M059J (cell line): ENCODE results near the gene CD248. TPM values are rescaled to one million over a fixed set of nuclear protein-coding genes. Genes with fewer than 3 reads are reported as not detected.
A peak's percentile ranks its signal among the peaks of the same experiment; 100 is the strongest.

ENCODE experiments used
- DNase-seq: peaks from one replicate; pipeline ENCODE4 v3.0.0-alpha.2; 2012; ENCODE audit warnings: low read depth
- total RNA-seq: library from RNA; depleted of rRNA; stranded (reverse); fragments of >200 nt; shearing (Covaris generic); gene quantifications from 2 replicates; pipeline ENCODE4 v1.2.3, GENCODE V29; 2014

CD248 gene
- total RNA-seq, 1 experiment from 2014 or later: not detected

GRCh38 chr11:66340596-66341501 lies 24.0 kb upstream of the CD248 start:
- no peak for DNase-seq

DNA sequence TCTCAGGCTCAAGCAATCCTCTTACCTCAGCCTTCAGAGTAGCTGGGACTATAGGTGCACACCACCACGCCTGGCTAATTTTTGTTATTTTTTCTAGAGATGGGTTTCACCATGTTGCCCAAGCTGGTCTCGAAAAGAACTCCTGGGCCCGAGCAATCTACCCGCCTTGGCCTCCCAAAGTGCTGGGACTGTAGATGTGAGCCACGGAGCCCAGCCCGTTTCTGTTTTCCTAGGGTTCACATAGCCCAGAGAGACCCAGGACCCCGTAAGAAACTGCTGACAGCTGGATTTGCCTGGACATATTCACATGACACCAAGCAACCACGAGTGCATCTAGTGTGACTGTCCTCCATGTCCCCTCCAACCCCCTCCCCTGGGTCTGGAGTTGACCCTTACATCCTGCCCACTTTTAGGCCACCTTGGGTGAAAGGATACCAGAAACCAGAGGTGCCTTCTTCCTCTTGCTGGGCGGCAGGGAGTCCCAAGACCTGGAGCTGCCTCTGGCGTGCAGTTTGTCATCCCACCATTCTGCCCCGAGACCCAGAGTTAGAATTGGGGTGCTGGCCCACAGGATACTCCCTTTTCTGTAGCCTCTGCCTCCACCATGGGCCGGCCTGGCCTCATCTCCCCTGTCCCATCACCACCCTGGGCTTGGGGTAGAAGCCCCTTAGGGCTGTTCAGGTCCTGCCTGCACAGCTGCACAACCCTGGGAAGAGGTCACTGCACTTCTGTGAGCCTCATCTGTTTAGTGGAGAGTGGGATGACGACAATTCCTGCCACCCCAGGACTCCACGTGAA lies 23.0 kb upstream of the CD248 start:
- DNase-seq: no peak

- DNase-seq: peak; percentile 91
Measured at GRCh38 chr11:66339162-66339675, 22.4 kb upstream of the CD248 start.

DNA sequence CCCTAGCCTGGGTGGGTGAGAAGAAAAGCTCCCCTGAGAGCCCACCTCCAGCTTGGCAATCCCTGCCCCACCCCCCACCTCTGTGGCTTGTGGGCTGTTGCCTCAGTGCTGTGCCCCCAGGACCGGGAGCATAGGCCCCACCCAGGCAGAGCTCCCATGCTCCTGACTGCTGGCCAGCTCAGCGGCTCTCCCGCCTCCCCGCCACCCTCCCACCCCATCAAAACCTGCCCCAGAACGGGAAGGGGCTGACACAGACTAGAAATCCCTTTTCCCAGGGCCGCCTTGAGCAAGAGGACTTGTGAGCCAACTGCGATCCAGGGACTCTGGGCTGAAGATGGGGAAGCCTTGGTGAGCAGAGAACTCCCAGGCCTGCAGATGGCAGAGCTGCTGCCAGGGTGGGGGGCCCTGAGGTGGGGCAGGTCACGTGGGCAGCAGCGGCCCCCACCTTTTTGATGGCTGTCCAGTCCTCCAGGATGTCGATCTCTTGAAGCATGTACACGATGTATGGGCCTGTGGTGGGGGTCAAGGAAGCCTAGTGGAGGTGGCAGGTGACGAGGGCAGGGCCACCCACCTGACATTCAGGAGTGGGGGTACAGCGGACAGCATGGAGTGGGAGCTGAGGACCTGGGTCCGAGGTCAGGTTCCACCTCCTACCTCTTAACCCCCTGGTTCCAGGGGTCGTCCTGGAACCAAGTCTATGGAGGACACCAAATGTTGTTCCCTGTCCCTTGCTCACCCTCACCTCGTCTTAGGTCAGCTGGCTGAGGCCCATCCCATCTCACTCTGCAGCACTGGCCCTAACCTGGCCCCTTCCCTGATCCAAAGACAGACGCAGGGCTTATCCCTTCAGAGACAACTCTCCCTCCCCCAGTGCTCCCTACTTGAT lies 21.7 kb upstream of the CD248 start:
- DNase-seq: no peak

DNA sequence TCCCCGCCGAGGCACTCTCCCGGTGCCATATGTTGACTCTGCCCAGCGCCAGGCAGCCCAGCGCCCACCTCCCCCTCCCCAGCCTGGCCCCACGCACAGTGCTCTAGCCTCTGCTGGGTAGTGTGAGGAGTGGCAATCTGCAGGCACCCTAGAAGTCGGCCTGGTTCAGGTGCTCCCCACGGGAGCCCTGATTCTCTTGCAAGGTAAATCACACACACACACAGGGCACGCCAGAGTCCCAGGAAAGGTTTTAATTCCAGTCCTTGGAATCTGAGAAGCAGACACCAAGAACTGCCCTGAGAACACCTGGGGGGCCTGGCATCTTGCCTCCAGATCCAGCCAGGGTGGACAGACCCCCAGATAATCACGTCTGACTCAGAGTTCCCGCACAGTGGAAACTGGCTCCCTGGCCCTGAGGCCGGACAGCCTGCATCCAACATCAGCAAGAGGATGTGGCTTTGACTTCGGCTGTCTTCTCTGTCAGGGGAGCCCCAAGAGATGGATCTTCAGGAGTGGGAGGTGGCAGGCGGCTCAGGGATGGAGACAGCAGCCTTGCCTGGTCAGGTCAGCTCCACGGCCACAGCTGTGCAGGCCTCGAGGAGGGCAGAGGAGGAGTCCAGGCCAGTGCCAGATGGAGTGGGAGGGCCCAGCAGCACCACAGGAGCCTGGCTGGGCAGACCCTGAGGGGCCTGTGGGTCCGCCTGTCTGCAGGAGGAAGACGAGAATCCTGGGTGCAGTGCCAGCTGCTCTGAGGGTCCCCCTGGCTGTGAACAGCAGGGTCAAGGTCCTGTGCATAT lies 20.5 kb upstream of the CD248 start:
- DNase-seq: peak; percentile 70

GRCh38 chr11:66336234-66337102 lies 19.6 kb upstream of the CD248 start, which contains the start of gene RIN1:
RIN1 (minus strand) TSS chr11:66336434; CDS start chr11:66336402, 32 bp downstream.
- peak; percentile 100 for DNase-seq

DNA sequence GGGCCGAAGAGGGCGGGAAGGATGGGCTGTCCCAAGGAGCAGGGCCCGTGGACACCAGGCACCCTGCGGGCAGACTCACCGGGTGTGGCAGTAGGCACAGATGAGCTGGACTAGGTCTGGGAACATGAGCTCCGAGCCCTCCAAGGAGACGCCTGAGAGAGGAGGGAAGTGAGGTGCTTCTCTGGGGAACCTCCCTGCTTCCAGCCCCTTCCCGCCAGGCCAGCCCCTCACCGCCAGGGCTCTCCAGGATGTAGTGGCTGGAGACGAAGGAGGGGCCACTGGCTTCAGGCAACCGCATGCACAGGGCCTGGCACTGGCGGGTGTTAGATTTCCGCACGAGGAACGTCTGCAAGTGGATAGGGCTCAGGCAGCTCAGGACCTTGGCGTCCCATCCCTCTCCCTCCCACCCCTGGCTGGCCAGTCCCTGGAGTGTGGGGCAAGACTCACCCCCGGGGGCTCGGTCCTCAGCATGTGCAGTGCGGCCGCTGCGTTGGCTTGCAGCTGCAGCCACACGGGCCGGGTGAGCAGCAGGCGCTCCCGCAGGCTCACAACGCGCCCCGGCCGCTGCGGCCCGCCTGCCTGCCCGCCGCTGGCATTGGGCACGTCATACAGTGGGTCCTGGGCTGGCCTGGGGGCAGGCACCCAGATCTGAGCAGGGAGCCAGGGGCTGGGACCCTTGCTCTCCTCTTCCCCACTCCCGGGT lies 18.8 kb upstream of the CD248 start:
- peak; percentile 82 for DNase-seq

GRCh38 chr11:66334605-66335442 lies 18.0 kb upstream of the CD248 start:
- DNase-seq: no peak

GRCh38 chr11:66333896-66334604 lies 17.2 kb upstream of the CD248 start:
- no peak for DNase-seq

DNA sequence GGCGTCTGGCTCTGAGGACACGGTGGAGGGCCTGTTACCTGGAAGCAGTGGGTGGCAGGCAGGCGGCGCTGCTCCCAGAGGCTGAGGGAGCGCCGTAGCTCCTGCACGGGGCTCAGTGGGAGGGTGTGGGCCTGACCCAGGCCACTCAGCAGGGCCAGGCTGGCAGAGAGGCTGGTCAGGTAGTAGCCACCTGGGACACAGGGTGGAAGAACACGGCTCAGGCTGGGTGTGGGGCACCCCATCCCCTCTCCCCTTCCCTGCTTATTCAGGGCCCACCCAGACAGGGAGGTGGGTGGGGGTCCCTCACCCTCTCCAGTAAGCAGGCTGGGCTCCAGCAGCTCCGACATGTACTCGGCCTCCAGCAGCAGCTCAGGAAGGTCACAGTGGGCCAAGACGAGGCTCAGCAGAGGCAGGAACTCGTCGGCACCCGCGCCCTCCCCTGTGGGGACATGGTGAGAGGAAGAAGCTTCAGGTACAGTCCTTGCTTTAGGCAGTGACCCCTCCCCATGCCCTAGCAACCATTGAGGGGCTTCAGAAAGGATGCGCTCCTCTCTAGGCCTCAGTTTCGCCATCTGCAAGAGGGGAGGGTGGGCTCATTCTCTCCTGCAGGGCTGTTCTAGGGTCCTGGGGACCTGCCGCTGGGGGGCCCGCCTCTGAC lies 16.5 kb upstream of the CD248 start:
- DNase-seq: no peak

- DNase-seq: no peak
Measured at GRCh38 chr11:66332371-66333219, 15.8 kb upstream of the CD248 start.

DNA sequence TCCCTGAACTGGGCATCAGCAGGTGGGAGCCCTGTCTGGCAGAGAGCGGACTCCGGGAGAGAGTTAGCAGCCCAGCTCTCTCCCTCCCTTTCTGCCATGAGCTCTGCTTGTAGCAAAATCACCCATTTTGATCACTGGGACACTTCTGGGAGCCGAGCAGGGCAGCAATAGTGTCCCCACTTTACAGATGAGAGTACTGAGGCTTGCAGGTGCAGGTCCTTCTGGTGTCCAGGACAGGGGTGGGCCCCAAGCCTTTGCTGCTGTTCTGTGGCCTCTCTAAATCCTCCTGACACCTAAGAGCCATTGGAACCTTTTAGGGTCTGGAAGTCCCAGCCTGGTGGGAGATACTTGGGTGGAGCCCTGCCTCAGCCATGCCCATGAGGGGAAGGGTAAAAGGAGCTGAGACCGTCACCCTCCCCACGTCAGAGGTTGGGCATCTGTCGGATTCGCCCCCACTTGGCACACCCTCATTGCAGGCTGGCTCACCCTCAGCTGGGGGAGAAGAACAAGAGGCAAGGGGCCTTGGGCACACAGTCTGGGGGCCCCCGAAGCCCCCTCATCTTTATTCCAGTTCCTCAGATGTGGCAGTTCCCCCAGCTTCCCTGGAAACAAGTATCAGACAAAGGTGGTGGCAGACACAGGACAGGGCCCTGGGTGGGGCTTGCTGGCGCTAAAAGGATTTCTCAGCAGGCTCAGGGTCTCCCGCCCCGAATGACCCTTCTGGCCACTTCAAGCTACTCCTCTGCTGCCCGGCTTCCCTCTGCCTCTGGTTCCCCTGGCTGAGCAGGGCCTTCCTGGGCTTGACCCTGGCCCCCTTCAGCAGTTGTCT lies 14.9 kb upstream of the CD248 start:
- DNase-seq: no peak

DNA sequence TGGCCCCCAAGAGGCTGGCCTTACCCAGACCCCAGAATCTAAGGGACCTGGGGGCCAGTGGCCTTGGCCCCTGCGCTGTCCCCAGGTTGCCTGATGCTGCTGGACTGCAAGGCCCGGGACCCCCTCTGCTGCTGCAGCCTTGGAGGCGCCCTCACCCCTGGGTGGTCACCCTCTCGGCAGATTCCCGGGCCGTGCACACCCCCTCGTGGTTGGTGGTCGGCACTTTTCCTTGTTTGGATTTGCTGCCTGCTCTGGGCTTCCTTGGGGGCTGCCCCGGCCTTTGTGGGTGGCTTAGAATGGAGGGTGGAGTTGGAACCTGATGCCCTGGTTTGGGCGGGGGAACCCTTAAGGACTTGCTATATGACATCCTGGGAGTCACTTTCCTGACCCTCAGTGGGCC lies 14.1 kb upstream of the CD248 start:
- DNase-seq: no peak

DNA sequence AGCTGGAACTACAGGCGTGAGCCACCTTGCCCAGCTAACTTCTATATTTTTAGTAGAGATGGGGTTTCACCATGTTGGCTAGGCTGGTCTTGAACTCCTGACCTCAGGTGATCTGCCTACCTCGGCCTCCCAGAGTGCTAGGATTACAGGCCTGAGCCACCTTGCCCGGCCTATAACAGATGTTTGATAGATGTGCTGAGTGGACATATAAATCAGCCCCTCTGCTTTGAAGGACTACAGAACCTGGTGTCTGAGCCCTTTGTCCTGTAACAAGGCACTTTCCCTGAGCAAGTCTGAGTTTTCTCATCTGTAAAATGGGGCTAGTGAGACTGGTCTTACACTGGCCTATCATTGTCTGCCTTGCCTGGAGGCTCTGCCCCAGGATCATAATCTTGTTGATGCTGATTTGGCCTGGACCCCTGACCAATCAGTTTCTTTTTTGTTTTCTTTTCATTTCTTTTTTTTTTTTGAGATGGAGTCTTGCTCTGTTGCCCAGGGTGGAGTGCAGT lies 12.4 kb upstream of the CD248 start:
- no peak for DNase-seq
